SKM-1 (cell line): ENCODE measurements around the gene ASF1A.
"Not testable (repeated sequence)": the region's sequence is repeated elsewhere in the genome, so short reads cannot be mapped to it uniquely, and the experiment has no call there.

ENCODE experiments used
- DNase-seq: peaks from one replicate; lab custom pipeline; 2025; ENCODE audit not compliant: unreplicated experiment; lab: John Stamatoyannopoulos, UW

Gene ASF1A

GRCh38 chr6:118893807-118894424 lies at the start of gene ASF1A:
Gene ASF1A (plus strand): TSS chr6:118894152. CDS start chr6:118894414, 262 bp downstream.
- peak; percentile 96 for DNase-seq

- DNase-seq, result no peak
Measured at GRCh38 chr6:118844915-118845314, 49.0 kb upstream of the ASF1A start.

- DNase-seq, result no peak
Measured at GRCh38 chr6:118853408-118853807, 40.5 kb upstream of the ASF1A start.

- no peak for DNase-seq
Measured at GRCh38 chr6:118856301-118856700, 37.7 kb upstream of the ASF1A start.

GRCh38 chr6:118859517-118860064 lies 34.4 kb upstream of the ASF1A start:
- DNase-seq, result peak; percentile 7

- no peak for DNase-seq
Measured at GRCh38 chr6:118860363-118860762, 33.6 kb upstream of the ASF1A start.

- DNase-seq, result no peak
Measured at GRCh38 chr6:118860880-118861279, 33.1 kb upstream of the ASF1A start.

- no peak for DNase-seq
Measured at GRCh38 chr6:118862443-118862842, 31.5 kb upstream of the ASF1A start.

GRCh38 chr6:118864341-118865099 lies 29.4 kb upstream of the ASF1A start:
- DNase-seq, result no peak

- DNase-seq, result no peak
Measured at GRCh38 chr6:118865100-118865391, 28.9 kb upstream of the ASF1A start.

GRCh38 chr6:118867181-118867580 lies 26.8 kb upstream of the ASF1A start:
- no peak for DNase-seq

GRCh38 chr6:118868901-118869300 lies 25.1 kb upstream of the ASF1A start:
- not testable (repeated sequence) for DNase-seq

GRCh38 chr6:118869350-118869749 lies 24.6 kb upstream of the ASF1A start:
- DNase-seq, result no peak

GRCh38 chr6:118869894-118870589 lies 23.9 kb upstream of the ASF1A start:
- no peak for DNase-seq

GRCh38 chr6:118871331-118871730 lies 22.6 kb upstream of the ASF1A start:
- no peak for DNase-seq

GRCh38 chr6:118872318-118872717 lies 21.6 kb upstream of the ASF1A start:
- no peak for DNase-seq

GRCh38 chr6:118872726-118873125 lies 21.2 kb upstream of the ASF1A start:
- no peak for DNase-seq

GRCh38 chr6:118873239-118873638 lies 20.7 kb upstream of the ASF1A start:
- DNase-seq, result no peak

GRCh38 chr6:118875672-118876071 lies 18.3 kb upstream of the ASF1A start:
- DNase-seq, result no peak

- DNase-seq, result no peak
Measured at GRCh38 chr6:118876198-118876597, 17.8 kb upstream of the ASF1A start.

- no peak for DNase-seq
Measured at GRCh38 chr6:118876814-118877213, 17.1 kb upstream of the ASF1A start.

- DNase-seq, result no peak
Measured at GRCh38 chr6:118877806-118878205, 16.1 kb upstream of the ASF1A start.
